ENCODE measurements around the gene ZNF407. TPM values are rescaled to one million over a fixed set of nuclear protein-coding genes. Genes with fewer than 3 reads are reported as not detected.

The ZNF407 gene
- total RNA-seq, 3 donors from 2014 or later: 13.1 to 13.8 (median 13.4) TPM

GRCh38 chr18:74598350-74599001 lies 806 bp downstream of the ZNF407 start:
- no peaks in the 10 kb centered on the region for H3K9me3 Mint-ChIP-seq
- ATAC-seq: peak; percentile 50 to 64
- peaks cover 28% of the 10 kb centered on the region for H3K36me3 Mint-ChIP-seq (ENCODE audit: insufficient read depth)
- no peaks in the 10 kb centered on the region for H3K27me3 Mint-ChIP-seq (ENCODE audit: low read depth)
- H3K4me1 Mint-ChIP-seq (ENCODE audit: low read depth): peaks cover 54% of the 10 kb centered on the region
- peak; percentile 48 for DNase-seq
- H3K4me3 Mint-ChIP-seq: peak overlapping the region; percentile 96

- Mint-ChIP-seq H3K9me3 (no peaks in the 10 kb centered on the region), H3K4me3 (no peak overlapping the region), H3K4me1 (ENCODE audit: low read depth) (peaks cover 33% of the 10 kb centered on the region), H3K27me3 (ENCODE audit: low read depth) (no peaks in the 10 kb centered on the region), H3K36me3 (ENCODE audit: insufficient read depth) (peaks cover 9% of the 10 kb centered on the region)
- no peak for ATAC-seq
- DNase-seq: no peak
Measured at GRCh38 chr18:74604361-74604760, 6.7 kb downstream of the ZNF407 start.

- Mint-ChIP-seq H3K4me1 (ENCODE audit: low read depth) (peaks cover 31% of the 10 kb centered on the region), H3K9me3 (no peaks in the 10 kb centered on the region)
Measured at GRCh38 chr18:74604774-74605173, 7.1 kb downstream of the ZNF407 start.

GRCh38 chr18:74608681-74609080 lies 11.0 kb downstream of the ZNF407 start:
- H3K4me3 Mint-ChIP-seq: no peak overlapping the region
- no peaks in the 10 kb centered on the region for H3K27me3 Mint-ChIP-seq (ENCODE audit: low read depth)
- DNase-seq (no peak), ATAC-seq (no peak)
- peaks cover 39% of the 10 kb centered on the region for H3K4me1 Mint-ChIP-seq (ENCODE audit: low read depth)
- peaks cover 2% of the 10 kb centered on the region for H3K36me3 Mint-ChIP-seq (ENCODE audit: insufficient read depth)
- H3K9me3 Mint-ChIP-seq: no peaks in the 10 kb centered on the region

More at GRCh38 chr18:74604774-74605173, 7.1 kb downstream of the ZNF407 start:
- Mint-ChIP-seq H3K36me3 (ENCODE audit: insufficient read depth) (peaks cover 9% of the 10 kb centered on the region), H3K27me3 (ENCODE audit: low read depth) (no peaks in the 10 kb centered on the region), H3K4me3 (no peak overlapping the region)
- DNase-seq (no peak), ATAC-seq (no peak)

GRCh38 chr18:74609535-74609934 lies 11.9 kb downstream of the ZNF407 start:
- Mint-ChIP-seq H3K4me3 (no peak overlapping the region), H3K4me1 (ENCODE audit: low read depth) (peaks cover 40% of the 10 kb centered on the region), H3K36me3 (ENCODE audit: insufficient read depth) (peaks cover 2% of the 10 kb centered on the region), H3K27me3 (ENCODE audit: low read depth) (no peaks in the 10 kb centered on the region), H3K9me3 (no peaks in the 10 kb centered on the region)
- DNase-seq (no peak), ATAC-seq (peak; percentile 34 to 43)

GRCh38 chr18:74610051-74610615 lies 12.5 kb downstream of the ZNF407 start:
- DNase-seq (no peak), ATAC-seq (no peak)
- H3K4me1 Mint-ChIP-seq (ENCODE audit: low read depth): peaks cover 40% of the 10 kb centered on the region
- peaks cover 4% of the 10 kb centered on the region for H3K36me3 Mint-ChIP-seq (ENCODE audit: insufficient read depth)
- no peaks in the 10 kb centered on the region for H3K9me3 Mint-ChIP-seq
- H3K4me3 Mint-ChIP-seq: no peak overlapping the region
- H3K27me3 Mint-ChIP-seq (ENCODE audit: low read depth): no peaks in the 10 kb centered on the region

- Mint-ChIP-seq H3K4me1 (ENCODE audit: low read depth) (peaks cover 40% of the 10 kb centered on the region), H3K9me3 (no peaks in the 10 kb centered on the region), H3K4me3 (no peak overlapping the region), H3K36me3 (ENCODE audit: insufficient read depth) (peaks cover 4% of the 10 kb centered on the region), H3K27me3 (ENCODE audit: low read depth) (no peaks in the 10 kb centered on the region)
- DNase-seq (no peak), ATAC-seq (no peak)
Measured at GRCh38 chr18:74610860-74611259, 13.2 kb downstream of the ZNF407 start.

- DNase-seq (no peak), ATAC-seq (no peak)
- Mint-ChIP-seq H3K4me3 (no peak overlapping the region), H3K4me1 (ENCODE audit: low read depth) (peaks cover 40% of the 10 kb centered on the region), H3K27me3 (ENCODE audit: low read depth) (no peaks in the 10 kb centered on the region), H3K9me3 (no peaks in the 10 kb centered on the region), H3K36me3 (ENCODE audit: insufficient read depth) (peaks cover 4% of the 10 kb centered on the region)
Measured at GRCh38 chr18:74611765-74612164, 14.1 kb downstream of the ZNF407 start.

- H3K36me3 Mint-ChIP-seq (ENCODE audit: insufficient read depth): peaks cover 4% of the 10 kb centered on the region
- no peaks in the 10 kb centered on the region for H3K9me3 Mint-ChIP-seq
- H3K4me1 Mint-ChIP-seq (ENCODE audit: low read depth): peaks cover 39% of the 10 kb centered on the region
- H3K4me3 Mint-ChIP-seq: no peak overlapping the region
- no peaks in the 10 kb centered on the region for H3K27me3 Mint-ChIP-seq (ENCODE audit: low read depth)
- DNase-seq (no peak), ATAC-seq (no peak)
Measured at GRCh38 chr18:74613381-74613780, 15.7 kb downstream of the ZNF407 start.

GRCh38 chr18:74616494-74616893 lies 18.8 kb downstream of the ZNF407 start:
- ATAC-seq (no peak), DNase-seq (no peak)
- peaks cover 3% of the 10 kb centered on the region for H3K36me3 Mint-ChIP-seq (ENCODE audit: insufficient read depth)
- H3K4me3 Mint-ChIP-seq: no peak overlapping the region
- H3K9me3 Mint-ChIP-seq: no peaks in the 10 kb centered on the region
- H3K27me3 Mint-ChIP-seq (ENCODE audit: low read depth): no peaks in the 10 kb centered on the region
- H3K4me1 Mint-ChIP-seq (ENCODE audit: low read depth): peaks cover 18% of the 10 kb centered on the region

- ATAC-seq (no peak), DNase-seq (no peak)
- no peaks in the 10 kb centered on the region for H3K9me3 Mint-ChIP-seq
- no peaks in the 10 kb centered on the region for H3K27me3 Mint-ChIP-seq (ENCODE audit: low read depth)
- no peak overlapping the region for H3K4me3 Mint-ChIP-seq
- H3K4me1 Mint-ChIP-seq (ENCODE audit: low read depth): peaks cover 12% of the 10 kb centered on the region
- H3K36me3 Mint-ChIP-seq (ENCODE audit: insufficient read depth): peaks cover 3% of the 10 kb centered on the region
Measured at GRCh38 chr18:74617486-74617885, 19.8 kb downstream of the ZNF407 start.

GRCh38 chr18:74622072-74622471 lies 24.4 kb downstream of the ZNF407 start:
- no peak for ATAC-seq

GRCh38 chr18:74623047-74623816 lies 25.6 kb downstream of the ZNF407 start:
- no peaks in the 10 kb centered on the region for H3K9me3 Mint-ChIP-seq
- no peak overlapping the region for H3K4me3 Mint-ChIP-seq
- no peaks in the 10 kb centered on the region for H3K36me3 Mint-ChIP-seq (ENCODE audit: insufficient read depth)
- ATAC-seq: no peak
- no peaks in the 10 kb centered on the region for H3K27me3 Mint-ChIP-seq (ENCODE audit: low read depth)
- H3K4me1 Mint-ChIP-seq (ENCODE audit: low read depth): peaks cover 4% of the 10 kb centered on the region
- DNase-seq: peak; percentile 16

More at GRCh38 chr18:74622072-74622471, 24.4 kb downstream of the ZNF407 start:
- H3K36me3 Mint-ChIP-seq (ENCODE audit: insufficient read depth): no peaks in the 10 kb centered on the region
- H3K27me3 Mint-ChIP-seq (ENCODE audit: low read depth): no peaks in the 10 kb centered on the region
- DNase-seq: no peak
- no peaks in the 10 kb centered on the region for H3K9me3 Mint-ChIP-seq
- peaks cover 2% of the 10 kb centered on the region for H3K4me1 Mint-ChIP-seq (ENCODE audit: low read depth)
- no peak overlapping the region for H3K4me3 Mint-ChIP-seq

- Mint-ChIP-seq H3K27me3 (ENCODE audit: low read depth) (no peaks in the 10 kb centered on the region), H3K4me1 (ENCODE audit: low read depth) (peaks cover 4% of the 10 kb centered on the region), H3K36me3 (ENCODE audit: insufficient read depth) (no peaks in the 10 kb centered on the region), H3K4me3 (no peak overlapping the region), H3K9me3 (no peaks in the 10 kb centered on the region)
- DNase-seq: no peak
- no peak for ATAC-seq
Measured at GRCh38 chr18:74624466-74624865, 26.8 kb downstream of the ZNF407 start.

- H3K9me3 Mint-ChIP-seq: no peaks in the 10 kb centered on the region
- DNase-seq (no peak), ATAC-seq (no peak)
- H3K4me3 Mint-ChIP-seq: no peak overlapping the region
- H3K4me1 Mint-ChIP-seq (ENCODE audit: low read depth): peaks cover 4% of the 10 kb centered on the region
- H3K36me3 Mint-ChIP-seq (ENCODE audit: insufficient read depth): no peaks in the 10 kb centered on the region
- no peaks in the 10 kb centered on the region for H3K27me3 Mint-ChIP-seq (ENCODE audit: low read depth)
Measured at GRCh38 chr18:74625157-74625556, 27.5 kb downstream of the ZNF407 start.
